CD4-positive, alpha-beta memory T cell (primary cell): Measurements from ENCODE around the gene SPDYE6. TPM values are rescaled to one million over a fixed set of nuclear protein-coding genes. Genes with fewer than 3 reads are reported as not detected.

ENCODE experiments used
- CTCF ChIA-PET: fragments of 350-600 bp; sonication (Branson Sonifier 250); formaldehyde crosslinking; loops from one replicate; lab custom pipeline; 2021; ENCODE audit warnings: inconsistent platforms; ENCODE audit not compliant: partially characterized antibody; lab: Charles Lee
- POLR2A ChIA-PET: fragments of 350-600 bp; sonication (Branson Sonifier 250); formaldehyde crosslinking; loops from one replicate; lab custom pipeline; 2021; ENCODE audit not compliant: partially characterized antibody; lab: Charles Lee
- DNase-seq, 5 donors: peaks; one replicate each; pipeline versions ENCODE4 v3.0.0 to v3.0.0-alpha.2; 2020 to 2022; ENCODE audit warnings: mixed read lengths in 1 of 5
- H3K27ac ChIP-seq: one replicate; pipeline ENCODE4 v1.7.0; 2013; ENCODE audit warnings: low read depth, low read length
- H3K27me3 ChIP-seq: 2 replicates; pipeline ENCODE4 v1.7.0; 2013; ENCODE audit warnings: mild to moderate bottlenecking, low read length, moderate library complexity; ENCODE audit not compliant: insufficient read depth
- H3K36me3 ChIP-seq: 2 replicates; pipeline ENCODE4 v1.7.0; 2013; ENCODE audit warnings: mild to moderate bottlenecking, low read length, moderate library complexity; ENCODE audit not compliant: insufficient read depth
- H3K4me1 ChIP-seq: 2 replicates; pipeline ENCODE4 v1.7.0; 2013; ENCODE audit warnings: mild to moderate bottlenecking, low read length, moderate library complexity; ENCODE audit not compliant: insufficient read depth
- H3K4me3 ChIP-seq, 2 donors: one replicate each; pipeline ENCODE4 v1.7.0; 2013; ENCODE audit warnings: low read length in 2 of 2, mild to moderate bottlenecking in 1 of 2
- H3K9me3 ChIP-seq, 2 donors: one replicate each; pipeline ENCODE4 v1.7.0; 2013; ENCODE audit warnings: low read length in 2 of 2, control low read depth in 1 of 2; ENCODE audit not compliant: control insufficient read depth in 1 of 2
- H3K27ac Mint-ChIP-seq, 7 donors: one replicate each; pipeline ENCODE4 v1.8.0; 2020 to 2021; ENCODE audit warnings: mixed read lengths in 7 of 7, mild to moderate bottlenecking in 6 of 7, inconsistent platforms in 3 of 7, moderate library complexity in 3 of 7
- H3K27me3 Mint-ChIP-seq, 2 donors: one replicate each; pipeline ENCODE4 v1.8.0; 2020 to 2021; ENCODE audit warnings: mixed read lengths in 2 of 2
- H3K36me3 Mint-ChIP-seq, 2 donors: one replicate each; pipeline ENCODE4 v1.8.0; 2020 to 2021; ENCODE audit warnings: mixed read lengths in 2 of 2, inconsistent platforms in 1 of 2, mild to moderate bottlenecking in 1 of 2
- H3K4me1 Mint-ChIP-seq, 4 donors: one replicate each; pipeline ENCODE4 v1.8.0; 2020 to 2021; ENCODE audit warnings: mixed read lengths in 4 of 4, mild to moderate bottlenecking in 1 of 4
- H3K4me3 Mint-ChIP-seq, 8 donors: one replicate each; pipeline ENCODE4 v1.8.0; 2020 to 2021; ENCODE audit warnings: mixed read lengths in 8 of 8, mild to moderate bottlenecking in 7 of 8, moderate library complexity in 6 of 8, inconsistent platforms in 3 of 8
- H3K9me3 Mint-ChIP-seq, 8 donors: one replicate each; pipeline ENCODE4 v1.8.0; 2020 to 2021; ENCODE audit warnings: mixed read lengths in 8 of 8, mild to moderate bottlenecking in 5 of 8, inconsistent platforms in 3 of 8, moderate library complexity in 1 of 8
- intact Hi-C: fragments of 100-400 bp; cut with micrococcal nuclease; formaldehyde crosslinking; loops from one replicate; pipeline ENCODE4 v1.15.1; 2023
- microRNA-seq: library from miRNA; unstranded; fragments of <30 nt; microRNA quantifications from one replicate; pipeline ENCODE4 v1.2.0, GENCODE V29; 2021; ENCODE audit warnings: borderline replicate concordance, borderline number of aligned reads, borderline microRNAs expressed, mixed read lengths
- polyA plus RNA-seq, 2 donors: library from polyadenylated mRNA; unstranded; fragments of 300-500 nt; fragmentation: Illumina TruSeq; gene quantifications; one replicate each; pipeline ENCODE4 v1.2.3, GENCODE V29; 2021
- total RNA-seq, 2 experiments: library from RNA; stranded (reverse); gene quantifications; one replicate each; pipeline ENCODE4 v1.2.3, GENCODE V29; 2021

Gene SPDYE6
- total and polyA plus RNA-seq, 4 experiments from 2014 or later: 0.14 to 0.73 TPM; not detected in 2

DNA sequence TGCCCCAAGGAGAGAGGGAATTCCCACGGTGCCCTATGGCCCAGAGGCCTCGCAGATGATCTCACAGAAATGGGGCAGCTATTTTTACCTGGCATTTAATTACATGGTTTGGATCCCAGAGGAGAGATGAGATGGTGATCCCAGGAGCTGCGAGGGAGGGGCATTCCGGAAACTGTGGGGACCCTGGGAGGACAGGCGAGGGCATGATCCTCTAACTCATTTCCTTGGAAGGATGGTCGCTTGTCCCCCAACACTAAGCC, 60.1 kb downstream of the SPDYE6 start:
- DNase-seq: no peak
- Mint-ChIP-seq H3K4me3 (no peak overlapping the region), H3K4me1 (peaks cover 4 to 9% (median 8%) of the 10 kb centered on the region in 4 donors), H3K27ac (no peak overlapping the region), H3K9me3 (peaks cover 0 to 1% (median 0%) of the 10 kb centered on the region in 8 donors), H3K36me3 (no peaks in the 10 kb centered on the region), H3K27me3 (peaks cover 1 to 4% of the 10 kb centered on the region in 2 donors)
- Histone ChIP-seq H3K27ac (no peak overlapping the region), H3K27me3 (no peaks in the 10 kb centered on the region), H3K4me1 (peaks cover 9% of the 10 kb centered on the region), H3K9me3 (no peaks in the 10 kb centered on the region), H3K36me3 (no peaks in the 10 kb centered on the region), H3K4me3 (no peak overlapping the region)
- intact Hi-C loops: no loop called here
- ChIA-PET POLR2A (interaction anchor here (1.8 kb wide), 1 partner anchor 9 kb away, joined by 5 read pairs; the partner anchor contains the start of gene SH2B2), CTCF (no interaction called here)

Small RNA genes lying within 50 kb of the gene (microRNA-seq; reads per million reads assigned to microRNA genes)
- gene MIR548O: not detected

Other genes starting within 250 kb of the SPDYE6 start
- gene SH2B2, start 69.6 kb downstream of the SPDYE6 start, total RNA-seq: 1 to 10 TPM in 1 of 2 experiments, under 1 TPM in 1; 0.79 to 1.2 TPM
- under 1 TPM in 1 of 2 donors, not detected in 1; 0.69 TPM for gene SH2B2, start 69.6 kb downstream of the SPDYE6 start, polyA plus RNA-seq
- gene PRKRIP1, start 39.9 kb upstream of the SPDYE6 start, total RNA-seq: 10 to 100 TPM; 43.2 to 47.6 TPM
- gene PRKRIP1, start 39.9 kb upstream of the SPDYE6 start, polyA plus RNA-seq: 10 to 100 TPM in 1 of 2 donors, 1 to 10 TPM in 1; 9.7 to 21.7 TPM
- 10 to 100 TPM; 29.0 to 31.6 TPM for gene ORAI2, start 77.1 kb upstream of the SPDYE6 start, total RNA-seq
- gene ORAI2, start 77.1 kb upstream of the SPDYE6 start, polyA plus RNA-seq: 10 to 100 TPM; 42.9 to 53.3 TPM
- gene ALKBH4, start 108.4 kb upstream of the SPDYE6 start, total RNA-seq: 10 to 100 TPM; 11.8 to 11.9 TPM
- gene ALKBH4, start 108.4 kb upstream of the SPDYE6 start, polyA plus RNA-seq: 10 to 100 TPM; 15.7 to 16.6 TPM
- gene LRWD1, start 108.5 kb upstream of the SPDYE6 start, total RNA-seq: 10 to 100 TPM; 26.0 to 28.5 TPM
- gene LRWD1, start 108.5 kb upstream of the SPDYE6 start, polyA plus RNA-seq: 10 to 100 TPM; 12.9 to 15.2 TPM
- gene POLR2J, start 122.5 kb upstream of the SPDYE6 start, total RNA-seq: 10 to 100 TPM; 35.8 to 38.2 TPM
- gene POLR2J, start 122.5 kb upstream of the SPDYE6 start, polyA plus RNA-seq: 100 to 1,000 TPM; 122 to 126 TPM
- 10 to 100 TPM; 15.2 to 15.8 TPM for gene RASA4B, start 161.3 kb upstream of the SPDYE6 start, total RNA-seq
- 10 to 100 TPM in 1 of 2 donors, 1 to 10 TPM in 1; 5.0 to 11.5 TPM for gene RASA4B, start 161.3 kb upstream of the SPDYE6 start, polyA plus RNA-seq
- 10 to 100 TPM; 46.0 to 51.1 TPM for gene UPK3BL2, start 187.3 kb upstream of the SPDYE6 start, total RNA-seq
- 1 to 10 TPM in 1 of 2 donors, under 1 TPM in 1; 0.94 to 5.5 TPM for gene UPK3BL2, start 187.3 kb upstream of the SPDYE6 start, polyA plus RNA-seq
- gene SPDYE2, start 194.8 kb upstream of the SPDYE6 start, total RNA-seq: under 1 TPM; 0.20 to 0.28 TPM
- 1 to 10 TPM in 1 of 2 donors, not detected in 1; 1.7 TPM for gene SPDYE2, start 194.8 kb upstream of the SPDYE6 start, polyA plus RNA-seq
- gene POLR2J3, start 216.1 kb upstream of the SPDYE6 start, total RNA-seq: 100 to 1,000 TPM in 1 of 2 experiments, 10 to 100 TPM in 1; 94.1 to 119 TPM
- 10 to 100 TPM; 21.0 to 58.9 TPM for gene POLR2J3, start 216.1 kb upstream of the SPDYE6 start, polyA plus RNA-seq